Measurements from ENCODE around the gene KCNJ6.

KCNJ6 gene

GRCh38 chr21:37765221-37765900 lies 150.9 kb downstream of the KCNJ6 start:
- H2AFZ ChIP-seq (ENCODE audit: low read depth, low read length, severe bottlenecking), result no peak overlapping the region
- no peaks in the 10 kb centered on the region for H3K36me3 ChIP-seq (ENCODE audit: low read length)
- H4K20me1 ChIP-seq (ENCODE audit: low read depth, low read length), result no peaks in the 10 kb centered on the region
- no peaks in the 10 kb centered on the region for H3K79me2 ChIP-seq (ENCODE audit: insufficient read depth, low read length)
- no peak overlapping the region for H3K4me2 ChIP-seq (ENCODE audit: low read depth, low read length, poor library complexity, severe bottlenecking)
- H3K9me3 ChIP-seq (ENCODE audit: insufficient read depth, low read length), result 0 out of 2 replicates have a peak, but pooled peaks cover 6% of the 10 kb centered on the region
- H3K9ac ChIP-seq (ENCODE audit: low read length), result no peak overlapping the region
- no peaks in the 10 kb centered on the region for H3K27me3 ChIP-seq (ENCODE audit: low read length)
- no peak for TF ChIP-seq EZH2phosphoT487 (conservative IDR thresholded peaks at IDR 0.05; ENCODE audit: low read length)
- TF ChIP-seq, protein P1, sequence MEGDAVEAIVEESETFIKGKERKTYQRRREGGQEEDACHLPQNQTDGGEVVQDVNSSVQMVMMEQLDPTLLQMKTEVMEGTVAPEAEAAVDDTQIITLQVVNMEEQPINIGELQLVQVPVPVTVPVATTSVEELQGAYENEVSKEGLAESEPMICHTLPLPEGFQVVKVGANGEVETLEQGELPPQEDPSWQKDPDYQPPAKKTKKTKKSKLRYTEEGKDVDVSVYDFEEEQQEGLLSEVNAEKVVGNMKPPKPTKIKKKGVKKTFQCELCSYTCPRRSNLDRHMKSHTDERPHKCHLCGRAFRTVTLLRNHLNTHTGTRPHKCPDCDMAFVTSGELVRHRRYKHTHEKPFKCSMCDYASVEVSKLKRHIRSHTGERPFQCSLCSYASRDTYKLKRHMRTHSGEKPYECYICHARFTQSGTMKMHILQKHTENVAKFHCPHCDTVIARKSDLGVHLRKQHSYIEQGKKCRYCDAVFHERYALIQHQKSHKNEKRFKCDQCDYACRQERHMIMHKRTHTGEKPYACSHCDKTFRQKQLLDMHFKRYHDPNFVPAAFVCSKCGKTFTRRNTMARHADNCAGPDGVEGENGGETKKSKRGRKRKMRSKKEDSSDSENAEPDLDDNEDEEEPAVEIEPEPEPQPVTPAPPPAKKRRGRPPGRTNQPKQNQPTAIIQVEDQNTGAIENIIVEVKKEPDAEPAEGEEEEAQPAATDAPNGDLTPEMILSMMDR (IDR thresholded peaks at IDR 0.05; ENCODE audit: insufficient read depth, low read length, poor library complexity, severe bottlenecking), result no peak
- H3K27ac ChIP-seq (ENCODE audit: low read depth, low read length), result no peak overlapping the region
- H3F3A ChIP-seq (ENCODE audit: insufficient read depth), result no peaks in the 10 kb centered on the region
- H3K9me2 ChIP-seq (replicated peaks; ENCODE audit: insufficient read depth, low read length), result no peaks in the 10 kb centered on the region
- no peak overlapping the region for H3K4me3 ChIP-seq (ENCODE audit: insufficient read depth, low read length, poor library complexity, severe bottlenecking)

DNA sequence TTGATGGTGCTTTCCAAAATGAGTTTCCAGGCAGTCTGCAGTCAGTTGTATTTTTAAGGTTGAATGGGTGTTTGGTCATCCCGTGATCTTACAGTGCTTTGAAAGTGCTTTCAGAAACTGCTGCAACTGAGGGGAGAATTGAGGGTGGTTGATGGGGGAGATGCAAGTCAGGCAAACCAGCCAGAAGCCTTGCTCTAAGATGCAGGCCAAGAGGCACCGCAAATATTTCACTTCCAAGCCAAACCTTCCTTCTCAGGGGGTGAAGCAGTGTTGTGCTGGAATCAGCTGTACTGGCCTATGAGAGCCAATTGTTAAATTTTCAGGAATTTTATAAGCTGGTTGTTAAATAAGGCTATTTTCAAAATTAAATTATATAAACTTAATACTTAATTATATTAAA lies 151.6 kb downstream of the KCNJ6 start:
- Histone ChIP-seq H3K27me3 (ENCODE audit: low read length) (no peaks in the 10 kb centered on the region), H4K20me1 (ENCODE audit: low read depth, low read length) (no peaks in the 10 kb centered on the region), H3K79me2 (ENCODE audit: insufficient read depth, low read length) (no peaks in the 10 kb centered on the region), H2AFZ (ENCODE audit: low read depth, low read length, severe bottlenecking) (no peak overlapping the region), H3F3A (ENCODE audit: insufficient read depth) (no peaks in the 10 kb centered on the region), H3K4me2 (ENCODE audit: low read depth, low read length, poor library complexity, severe bottlenecking) (no peak overlapping the region), H3K36me3 (ENCODE audit: low read length) (no peaks in the 10 kb centered on the region), H3K27ac (ENCODE audit: low read depth, low read length) (no peak overlapping the region), H3K9ac (ENCODE audit: low read length) (no peak overlapping the region), H3K9me3 (ENCODE audit: insufficient read depth, low read length) (0 out of 2 replicates have a peak, but pooled peaks cover 6% of the 10 kb centered on the region), H3K9me2 (replicated peaks; ENCODE audit: insufficient read depth, low read length) (no peaks in the 10 kb centered on the region), H3K4me3 (ENCODE audit: insufficient read depth, low read length, poor library complexity, severe bottlenecking) (no peak overlapping the region)
- TF ChIP-seq EZH2phosphoT487 (conservative IDR thresholded peaks at IDR 0.05; ENCODE audit: low read length), result no peak
- TF ChIP-seq, protein P1 (IDR thresholded peaks at IDR 0.05; ENCODE audit: insufficient read depth, low read length, poor library complexity, severe bottlenecking), result no peak

GRCh38 chr21:37763298-37763697 lies 153.0 kb downstream of the KCNJ6 start:
- H4K20me1 ChIP-seq (ENCODE audit: low read depth, low read length), result no peaks in the 10 kb centered on the region
- H3K4me3 ChIP-seq (ENCODE audit: insufficient read depth, low read length, poor library complexity, severe bottlenecking), result no peak overlapping the region
- TF ChIP-seq, protein P1 (IDR thresholded peaks at IDR 0.05; ENCODE audit: insufficient read depth, low read length, poor library complexity, severe bottlenecking), result no peak
- TF ChIP-seq EZH2phosphoT487 (conservative IDR thresholded peaks at IDR 0.05; ENCODE audit: low read length), result no peak
- no peaks in the 10 kb centered on the region for H3K36me3 ChIP-seq (ENCODE audit: low read length)
- H2AFZ ChIP-seq (ENCODE audit: low read depth, low read length, severe bottlenecking), result no peak overlapping the region
- H3K9me3 ChIP-seq (ENCODE audit: insufficient read depth, low read length), result 0 out of 2 replicates have a peak, but pooled peaks cover 6% of the 10 kb centered on the region
- H3K9ac ChIP-seq (ENCODE audit: low read length), result no peak overlapping the region
- no peaks in the 10 kb centered on the region for H3K79me2 ChIP-seq (ENCODE audit: insufficient read depth, low read length)
- no peaks in the 10 kb centered on the region for H3F3A ChIP-seq (ENCODE audit: insufficient read depth)
- H3K27me3 ChIP-seq (ENCODE audit: low read length), result no peaks in the 10 kb centered on the region
- H3K4me2 ChIP-seq (ENCODE audit: low read depth, low read length, poor library complexity, severe bottlenecking), result no peak overlapping the region
- no peak overlapping the region for H3K27ac ChIP-seq (ENCODE audit: low read depth, low read length)
- H3K9me2 ChIP-seq (replicated peaks; ENCODE audit: insufficient read depth, low read length), result no peaks in the 10 kb centered on the region

Data from SU-DHL-6 (cell line).